Erythroblast (primary cell): ENCODE results near the gene GYPB.
"Not testable (repeated sequence)": the region's sequence is repeated elsewhere in the genome, so short reads cannot be mapped to it uniquely, and the experiment has no call there.

Source experiments
- GATA1 ChIP-seq: IDR thresholded peaks from 2 replicates; pipeline ENCODE4 v1.6.1; 2011; ENCODE audit warnings: low read depth, mild to moderate bottlenecking, control low read depth, low read length, moderate library complexity
- POLR2A ChIP-seq: IDR thresholded peaks from 2 replicates; pipeline ENCODE4 v1.6.1; 2011; ENCODE audit warnings: mild to moderate bottlenecking, low read length

- TF ChIP-seq POLR2A, GATA1: not testable (repeated sequence)
Observed at GRCh38 chr4:143950185-143950584, 69.0 kb downstream of the GYPB start.
